Endothelial cell of umbilical vein (primary cell): ENCODE results near the gene GORASP1. TPM values are rescaled to one million over a fixed set of nuclear protein-coding genes. Genes with fewer than 3 reads are reported as not detected.

Experiments
- BruUV-seq: library from RNA; stranded (reverse); fragments of 400-500 nt; replicated peaks from 2 replicates; lab custom pipeline; 2021; lab: Mats Ljungman, UMichigan
- CTCF ChIA-PET: fragments of 300-600, 350-600 bp; sonication (Branson Sonifier 250); formaldehyde crosslinking; loops from one replicate; lab custom pipeline; 2021; ENCODE audit warnings: antibody characterized with exemption, inconsistent platforms; lab: Charles Lee
- POLR2A ChIA-PET: fragments of 300-600, 350-600 bp; sonication (Branson Sonifier 250); formaldehyde crosslinking; loops from one replicate; lab custom pipeline; 2021; ENCODE audit warnings: antibody characterized with exemption, inconsistent platforms; lab: Charles Lee
- DNase-seq: peaks from one replicate; pipeline ENCODE4 v3.0.0-alpha.2; 2011; ENCODE audit warnings: low read depth, low spot score
- FAIRE-seq: peaks from 2 replicates; lab custom pipeline; 2011; peaks lifted over from hg19 to GRCh38; lab: Jason Lieb, UNC
- H2AFZ ChIP-seq: 2 replicates; pipeline ENCODE4 v1.6.0; 2012; ENCODE audit warnings: low read depth, low read length, control low read depth, inconsistent platforms
- H3K27ac ChIP-seq: 2 replicates; pipeline ENCODE4 v1.5.1; 2011; ENCODE audit warnings: low read depth, mild to moderate bottlenecking, control low read depth, low read length, moderate library complexity; ENCODE audit not compliant: insufficient read depth
- H3K27me3 ChIP-seq, 2 experiments: 2 replicates each; pipeline versions ENCODE4 v1.6.0 to v1.6.1; 2011; ENCODE audit warnings: low read length in 2 of 2, mixed read lengths in 1 of 2; ENCODE audit not compliant: control insufficient read depth in 2 of 2, insufficient read depth in 2 of 2
- H3K36me3 ChIP-seq, 2 experiments: 2 replicates in 1 of 2; 3 replicates in 1 of 2; pipeline ENCODE4 v1.5.1; 2011; ENCODE audit warnings: low read length in 2 of 2, mild to moderate bottlenecking in 1 of 2, moderate library complexity in 1 of 2; ENCODE audit not compliant: control insufficient read depth in 2 of 2, insufficient read depth in 2 of 2; ENCODE audit errors: extremely low read depth in 1 of 2
- H3K4me1 ChIP-seq: 3 replicates; pipeline ENCODE4 v1.5.1; 2011; ENCODE audit warnings: mild to moderate bottlenecking, low read length; ENCODE audit not compliant: control insufficient read depth, insufficient read depth; ENCODE audit errors: extremely low read depth
- H3K4me2 ChIP-seq: 2 replicates; pipeline ENCODE4 v1.6.1; 2011; ENCODE audit warnings: low read length, control low read depth, mixed read lengths; ENCODE audit not compliant: insufficient read depth
- H3K4me3 ChIP-seq, 3 experiments: fragments of 200-600 bp in 1 of 3; sonication (generic), shearing (Covaris generic) in 1 of 3; replicated peaks in 1 of 3; 2 replicates each; pipeline ENCODE4 v1.5.1; 2011 to 2016; ENCODE audit warnings: control low read depth in 3 of 3, low read length in 3 of 3, mild to moderate bottlenecking in 2 of 3, inconsistent platforms in 1 of 3, low read depth in 1 of 3, moderate library complexity in 1 of 3; ENCODE audit not compliant: insufficient read depth in 1 of 3
- H3K79me2 ChIP-seq: 2 replicates; pipeline ENCODE4 v1.6.0; 2012; ENCODE audit warnings: low read length, inconsistent platforms; ENCODE audit not compliant: control insufficient read depth, insufficient read depth
- H3K9ac ChIP-seq: replicated peaks from 2 replicates; pipeline ENCODE3; 2011; ENCODE audit warnings: low read length, control low read depth; ENCODE audit not compliant: insufficient read depth; ENCODE audit errors: extremely low read depth
- H3K9me1 ChIP-seq: replicated peaks from 3 replicates; pipeline ENCODE4 v1.6.0; 2011; ENCODE audit warnings: mild to moderate bottlenecking, low read length; ENCODE audit not compliant: control insufficient read depth, insufficient read depth; ENCODE audit errors: extremely low read depth
- H3K9me3 ChIP-seq: replicated peaks from 2 replicates; pipeline ENCODE4 v1.5.1; 2012; ENCODE audit warnings: low read length, inconsistent platforms; ENCODE audit not compliant: control insufficient read depth, insufficient read depth
- H4K20me1 ChIP-seq: replicated peaks from 2 replicates; pipeline ENCODE3; 2011; ENCODE audit warnings: mild to moderate bottlenecking, low read length; ENCODE audit not compliant: control insufficient read depth, insufficient read depth; ENCODE audit errors: extremely low read depth
- CTCF ChIP-seq, 2 donors: IDR thresholded peaks; 1 replicate in 1 of 2; 2 replicates in 1 of 2; pipeline ENCODE4 v1.5.1; 2011; ENCODE audit warnings: low read length in 2 of 2, mild to moderate bottlenecking in 2 of 2, moderate library complexity in 2 of 2, control low read depth in 1 of 2, inconsistent platforms in 1 of 2, low read depth in 1 of 2; ENCODE audit not compliant: insufficient read depth in 1 of 2; ENCODE audit errors: extremely low read depth in 1 of 2
- EZH2 ChIP-seq: IDR thresholded peaks from 2 replicates; pipeline ENCODE4 v1.6.1; 2012; ENCODE audit warnings: borderline replicate concordance, low read depth, mild to moderate bottlenecking, moderate library complexity, low read length, inconsistent platforms; ENCODE audit not compliant: severe bottlenecking
- FOS ChIP-seq: IDR thresholded peaks from 2 replicates; pipeline ENCODE4 v1.6.1; 2011; ENCODE audit warnings: mild to moderate bottlenecking, low read length, moderate library complexity, borderline replicate concordance; ENCODE audit not compliant: insufficient read depth
- GATA2 ChIP-seq: IDR thresholded peaks from 2 replicates; pipeline ENCODE4 v1.7.0; 2011; ENCODE audit warnings: low read depth, mild to moderate bottlenecking, moderate library complexity, mixed read lengths, low read length; ENCODE audit not compliant: insufficient read length, insufficient read depth
- JUN ChIP-seq: IDR thresholded peaks from 2 replicates; pipeline ENCODE4 v1.6.1; 2011; ENCODE audit warnings: borderline replicate concordance, low read depth; ENCODE audit not compliant: insufficient read length, insufficient read depth
- MAX ChIP-seq: IDR thresholded peaks from 2 replicates; pipeline ENCODE4 v1.6.1; 2011; ENCODE audit not compliant: insufficient read depth, insufficient read length
- MYC ChIP-seq: IDR thresholded peaks from one replicate; pipeline ENCODE4 v1.6.1; 2011; ENCODE audit warnings: mild to moderate bottlenecking, low read depth, low read length
- POLR2A ChIP-seq: IDR thresholded peaks from 2 replicates; pipeline ENCODE4 v1.6.1; 2012; ENCODE audit warnings: low read depth, mild to moderate bottlenecking, control low read depth, low read length
- POLR2AphosphoS5 ChIP-seq: IDR thresholded peaks from 2 replicates; pipeline ENCODE4 v1.6.1; 2012; ENCODE audit warnings: low read depth, mild to moderate bottlenecking, control low read depth, low read length, moderate library complexity; ENCODE audit not compliant: insufficient read depth
- dilution Hi-C: fragments of 300-500 bp; cut with MboI; formaldehyde crosslinking; loops from one replicate; pipeline ENCODE4 v1.15.0; 2019; ENCODE audit warnings: low sequenced_read_pairs; ENCODE audit not compliant: extremely low pct_ligation_motif_present
- intact Hi-C: fragments of 100-400 bp; cut with micrococcal nuclease; formaldehyde crosslinking; loops from one replicate; pipeline ENCODE4 v1.10.0; 2022
- polyA plus RNA-seq, 4 experiments: library from polyadenylated mRNA; depleted of rRNA in 3 of 4; stranded (reverse) in 3 of 4; unstranded in 1 of 4; fragments of >200 nt; gene quantifications; 2 replicates each; pipeline versions ENCODE4 v1.2.1 to v1.2.3, GENCODE V29; 2011 to 2012; ENCODE audit warnings: missing spikeins in 1 of 4
- total RNA-seq: library from RNA; stranded (reverse); gene quantifications from 2 replicates; pipeline ENCODE4 v1.2.3, GENCODE V29; 2021

Gene GORASP1
- total and polyA plus RNA-seq, 2 donors (not counting 3 experiments of a cell fraction or from before 2014, with no cell fraction given): 62.5 to 68.0 TPM

- dilution Hi-C loops (no loop called here), intact Hi-C loops (no loop called here)
- Histone ChIP-seq H3K9me1 (no peaks in the 10 kb centered on the region), H3K27me3 (no peaks in the 10 kb centered on the region), H3K4me1 (peaks cover 9% of the 10 kb centered on the region), H3K4me2 (no peak overlapping the region), H2AFZ (no peak overlapping the region), H3K9me3 (no peaks in the 10 kb centered on the region), H3K9ac (no peak overlapping the region), H3K4me3 (no peak overlapping the region), H4K20me1 (no peaks in the 10 kb centered on the region), H3K36me3 (peaks cover 0 to 3% of the 10 kb centered on the region in 2 experiments), H3K27ac (no peak overlapping the region), H3K79me2 (no peaks in the 10 kb centered on the region)
- FAIRE-seq (no peak), DNase-seq (no peak)
- ChIA-PET POLR2A (no interaction called here), CTCF (interaction anchor here (1.8 kb wide), 1 partner anchor 33 kb away, joined by 4 read pairs; no protein-coding TSS in a partner anchor)
- no peak for TF ChIP-seq POLR2AphosphoS5
- TF ChIP-seq FOS: no peak
- TF ChIP-seq POLR2A: no peak
- no peak for TF ChIP-seq EZH2
- no peak for TF ChIP-seq CTCF (IDR thresholded peaks at IDR 0.05; ENCODE audit: extremely low read depth in 1 of 2, insufficient read depth in 1 of 2, low read depth in 1 of 2, low read length in 2 of 2)
- no peak for TF ChIP-seq JUN
- no peak for TF ChIP-seq MYC
- no peak for TF ChIP-seq GATA2
- TF ChIP-seq MAX: no peak
- no TSS peak for BruUV-seq
Observed at GRCh38 chr3:39133093-39133490, 25.7 kb upstream of the GORASP1 start.
